Midbrain (tissue), 1 donor: ENCODE results near the gene TLK1.
"Not testable (repeated sequence)": the region's sequence is repeated elsewhere in the genome, so short reads cannot be mapped to it uniquely, and the experiment has no call there.

ENCODE experiments used
- DNase-seq: peaks from one replicate; lab custom pipeline; 2025; lab: John Stamatoyannopoulos, UW

The TLK1 gene

DNA sequence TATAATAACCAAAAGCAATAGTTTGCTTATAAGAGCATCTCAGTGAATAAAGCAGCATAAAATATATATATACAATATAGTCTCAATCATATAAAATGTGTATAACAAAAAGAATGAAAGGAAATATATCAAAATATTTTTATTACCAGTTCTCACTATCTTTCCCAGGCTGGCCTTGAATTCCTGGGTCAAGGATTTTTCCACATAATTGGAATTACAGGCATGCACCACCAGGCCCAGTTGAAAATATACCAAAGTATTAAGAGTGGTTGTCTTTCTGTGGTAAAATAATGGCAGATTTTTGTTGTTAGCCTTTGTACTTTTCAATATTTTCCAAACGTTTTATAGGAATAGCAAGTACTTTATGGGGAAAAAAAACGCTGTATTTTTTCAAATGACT, 8.6 kb upstream of the TLK1 start:
- no peak for DNase-seq

DNA sequence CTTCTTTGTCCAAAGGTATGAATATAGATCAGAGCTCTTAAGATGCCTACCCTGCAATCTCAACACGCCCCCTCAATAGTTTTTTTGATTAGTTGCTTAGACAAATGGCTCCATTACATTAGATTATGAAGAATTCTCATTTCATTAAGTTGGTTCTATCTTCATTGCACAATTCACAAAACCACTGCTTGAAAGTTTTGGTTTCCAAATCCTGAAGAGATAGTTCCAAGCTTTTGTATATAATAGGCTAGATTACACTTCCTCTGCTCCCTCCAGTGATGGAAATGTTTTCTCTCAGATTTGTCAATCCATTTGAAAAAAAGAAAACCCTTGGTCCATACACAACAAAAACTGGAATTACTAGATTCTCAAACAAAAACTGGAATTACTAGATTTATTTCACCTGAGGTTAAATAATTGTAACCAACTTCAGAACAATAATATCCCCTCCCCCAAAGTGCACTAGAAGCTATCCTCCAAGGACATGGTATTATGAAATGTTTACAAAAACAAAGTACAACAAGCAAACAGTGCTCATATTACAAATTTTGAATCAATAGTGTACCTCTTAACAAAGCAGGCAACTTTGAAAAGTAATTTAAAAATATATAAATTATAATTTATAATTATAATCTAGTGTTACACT, 6.8 kb upstream of the TLK1 start:
- DNase-seq: no peak

DNA sequence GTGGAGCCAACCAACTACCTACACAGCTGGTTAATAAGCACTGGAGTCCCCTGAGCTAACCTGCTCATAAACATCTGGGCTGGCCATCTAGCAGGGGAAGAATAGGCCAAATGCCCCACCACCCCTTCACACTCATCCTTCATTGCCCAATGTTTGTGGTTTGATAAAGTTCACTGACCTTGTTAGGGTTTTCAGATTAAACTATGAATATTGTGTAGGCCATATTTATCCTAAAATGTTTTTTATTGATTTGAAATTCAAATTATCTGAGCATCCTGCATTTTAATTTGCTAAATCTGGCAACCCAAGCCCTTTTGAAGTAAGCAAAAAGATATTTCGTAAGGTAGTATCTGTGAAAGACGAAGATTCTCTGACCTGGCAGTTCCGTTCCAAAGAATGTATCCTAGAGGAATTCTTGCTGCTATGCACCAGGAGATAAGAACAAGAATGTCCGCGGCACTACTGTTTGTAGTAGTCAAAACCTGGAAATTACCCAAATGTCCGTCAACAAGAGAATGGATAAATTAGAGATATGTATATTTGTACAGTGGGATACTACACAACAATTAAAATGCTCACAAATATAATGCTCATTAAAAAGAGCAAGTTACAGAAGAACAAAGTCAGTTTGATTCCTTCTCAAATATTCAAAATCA, 5.8 kb upstream of the TLK1 start:
- DNase-seq: no peak

DNA sequence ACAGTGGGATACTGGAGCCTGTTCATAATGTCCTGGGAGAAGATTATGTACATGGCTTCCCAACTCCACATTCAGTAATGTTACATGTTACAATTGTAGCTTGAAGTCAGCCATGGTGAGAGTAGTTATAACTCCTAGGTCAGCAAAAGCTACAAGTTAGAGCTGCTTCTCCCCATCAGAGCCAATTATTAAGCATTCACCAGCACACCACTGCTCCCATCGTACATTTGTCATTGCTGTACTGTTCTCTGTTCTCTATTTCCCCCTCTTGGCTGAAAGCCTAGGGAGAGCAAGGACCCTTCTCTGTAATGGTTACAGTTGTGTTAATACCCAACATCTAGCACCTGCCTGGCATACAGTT, 5.3 kb upstream of the TLK1 start:
- DNase-seq: no peak

DNA sequence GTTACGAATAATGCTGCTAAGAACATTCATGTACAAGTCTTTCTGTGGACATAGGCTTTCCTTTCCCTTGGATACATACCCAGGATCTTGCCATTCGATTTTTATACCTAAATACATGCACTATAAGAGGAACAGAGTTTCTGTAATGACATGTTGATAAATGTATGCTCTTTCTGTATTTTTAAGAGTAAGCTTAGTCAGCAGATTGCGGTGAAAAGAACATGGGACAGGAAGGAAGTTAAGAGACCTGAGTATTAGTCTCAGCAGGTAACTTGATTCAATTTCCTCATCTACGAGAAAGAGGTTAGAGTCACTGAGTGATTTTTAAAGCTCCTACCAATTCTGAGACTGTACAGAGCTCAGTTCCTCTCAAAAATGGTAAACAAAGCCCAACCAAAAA, 2.6 kb upstream of the TLK1 start:
- DNase-seq: no peak

DNA sequence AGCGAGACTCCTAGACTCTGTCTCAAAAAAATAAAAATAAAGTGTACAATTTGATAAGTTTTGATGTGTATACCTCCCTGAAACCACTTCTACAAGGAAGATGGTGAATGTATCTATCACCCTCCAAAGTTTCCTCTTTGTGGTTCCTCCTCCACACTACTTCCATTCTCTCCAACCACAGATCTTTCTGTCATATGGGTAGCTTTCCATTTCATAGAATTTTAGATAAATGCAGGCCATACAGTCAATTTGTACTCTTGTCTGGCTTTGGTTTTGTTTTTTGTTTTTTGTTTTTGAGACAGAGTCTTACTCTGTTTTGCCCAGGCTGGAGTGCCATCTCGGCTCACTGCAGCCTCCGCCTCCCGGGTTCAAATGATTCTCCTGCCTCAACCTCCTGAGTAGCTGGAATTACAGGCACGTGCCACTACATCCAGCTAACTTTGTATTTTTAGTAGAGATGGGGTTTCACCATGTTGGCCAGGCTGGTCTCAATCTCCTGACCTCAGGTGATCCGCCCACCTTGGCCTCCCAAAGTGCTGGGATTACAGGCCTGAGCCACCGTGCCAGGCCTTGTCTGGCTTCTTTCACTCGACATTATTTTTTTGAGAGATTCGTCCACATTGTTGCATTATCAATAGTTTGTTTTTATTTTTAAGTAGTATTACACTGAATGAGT, 2.0 kb upstream of the TLK1 start:
- not testable (repeated sequence) for DNase-seq

DNA sequence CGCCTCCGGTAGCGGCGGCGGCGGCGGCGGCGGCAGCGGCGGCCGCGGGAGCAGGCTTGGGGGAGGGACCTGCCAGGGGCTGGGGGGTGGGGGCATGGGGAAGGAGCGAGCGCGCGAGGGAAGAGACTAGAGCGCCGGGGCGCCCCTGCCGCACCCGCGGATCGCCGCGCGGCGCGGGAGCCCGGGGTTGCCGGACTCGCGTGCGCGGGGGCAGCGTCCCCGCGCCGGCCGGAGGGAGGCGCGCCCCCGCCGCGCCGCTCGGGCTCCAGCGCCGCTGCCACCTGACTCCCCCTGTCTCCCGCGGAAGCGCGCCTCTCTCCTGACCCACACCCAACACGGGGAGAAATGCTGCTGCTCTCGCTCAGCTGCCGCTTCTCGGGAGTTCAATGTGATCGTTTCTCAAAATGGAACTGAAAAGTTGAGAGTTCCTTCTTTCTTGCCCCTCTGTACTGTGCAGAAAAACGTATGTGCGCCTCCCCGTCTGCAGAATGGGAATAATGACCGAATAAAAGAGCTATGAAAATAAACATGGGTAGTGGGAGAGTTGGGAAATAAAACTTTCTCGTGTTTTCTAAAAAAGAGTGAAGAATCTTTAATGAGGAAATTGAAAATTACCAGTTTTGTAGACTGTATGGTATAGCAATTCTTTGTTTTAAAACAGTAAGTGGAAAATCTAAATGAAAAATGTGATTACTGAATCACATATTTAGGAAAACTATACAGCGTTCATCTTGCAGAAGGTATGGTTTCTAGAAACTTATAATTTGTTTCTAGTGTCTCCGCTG, 455 bp upstream of the TLK1 start:
- peak; percentile 80 for DNase-seq

DNA sequence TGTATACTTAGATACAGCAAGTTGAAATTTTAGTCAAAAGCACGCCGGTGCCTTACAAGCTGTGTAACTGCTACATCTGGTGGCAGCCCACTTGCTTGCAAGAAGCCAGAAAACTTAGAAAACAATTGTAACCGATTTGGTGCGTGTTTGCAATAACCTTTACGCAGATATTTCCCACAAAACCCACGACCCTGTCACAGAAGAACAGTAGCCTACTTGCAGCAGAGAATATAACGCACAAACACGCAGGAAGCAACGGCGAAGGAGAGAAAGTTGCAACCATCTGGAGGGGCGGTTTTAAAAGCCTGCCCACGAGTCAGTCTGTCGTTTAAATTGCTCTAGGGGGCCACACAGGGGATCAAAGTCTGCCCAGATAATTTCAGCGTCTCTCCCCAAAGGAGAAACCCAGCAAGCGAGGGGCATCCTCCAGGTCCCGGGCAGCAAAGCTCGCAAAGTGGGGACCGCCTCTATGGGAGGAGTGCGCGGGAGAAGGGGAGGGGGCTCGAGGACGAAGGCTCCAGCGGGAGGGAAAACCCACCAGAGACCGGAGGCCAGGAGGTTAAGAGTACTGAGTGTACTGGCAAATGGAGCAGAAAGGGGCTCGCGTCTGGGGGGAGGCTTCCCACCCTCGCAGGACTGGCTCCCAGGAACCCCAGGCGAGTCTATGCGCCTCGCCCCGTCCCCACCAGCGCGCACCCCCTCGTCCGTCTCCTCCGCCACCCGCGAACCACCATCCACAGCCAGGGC, 1.1 kb downstream of the TLK1 start:
- DNase-seq: peak; percentile 65

DNA sequence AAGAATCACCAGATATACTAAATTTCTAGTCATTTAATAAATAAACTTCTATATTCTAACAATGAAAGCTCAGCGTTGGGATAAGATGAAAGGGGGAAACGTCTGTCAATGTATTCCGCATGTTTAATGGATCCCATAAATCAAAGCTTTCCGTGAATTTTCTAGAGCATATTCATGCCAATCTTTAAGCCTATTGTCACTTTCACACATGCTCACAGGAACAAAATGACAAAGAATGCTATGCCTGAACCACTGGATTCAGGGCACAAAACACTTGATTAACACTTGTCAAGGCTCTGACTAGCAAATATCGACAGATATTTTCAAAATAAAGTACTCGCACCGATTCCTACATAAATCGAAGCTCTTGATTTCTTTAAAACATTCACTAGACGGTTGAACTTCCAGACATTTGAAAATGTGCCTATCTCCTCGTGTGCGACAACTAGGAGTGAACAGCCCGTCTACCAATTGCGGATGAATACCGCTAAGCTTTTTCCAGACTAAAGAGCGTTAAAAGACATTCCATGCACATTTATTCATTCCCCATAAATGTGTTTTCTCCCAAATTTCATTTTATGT, 1.8 kb downstream of the TLK1 start:
- peak; percentile 55 for DNase-seq

DNA sequence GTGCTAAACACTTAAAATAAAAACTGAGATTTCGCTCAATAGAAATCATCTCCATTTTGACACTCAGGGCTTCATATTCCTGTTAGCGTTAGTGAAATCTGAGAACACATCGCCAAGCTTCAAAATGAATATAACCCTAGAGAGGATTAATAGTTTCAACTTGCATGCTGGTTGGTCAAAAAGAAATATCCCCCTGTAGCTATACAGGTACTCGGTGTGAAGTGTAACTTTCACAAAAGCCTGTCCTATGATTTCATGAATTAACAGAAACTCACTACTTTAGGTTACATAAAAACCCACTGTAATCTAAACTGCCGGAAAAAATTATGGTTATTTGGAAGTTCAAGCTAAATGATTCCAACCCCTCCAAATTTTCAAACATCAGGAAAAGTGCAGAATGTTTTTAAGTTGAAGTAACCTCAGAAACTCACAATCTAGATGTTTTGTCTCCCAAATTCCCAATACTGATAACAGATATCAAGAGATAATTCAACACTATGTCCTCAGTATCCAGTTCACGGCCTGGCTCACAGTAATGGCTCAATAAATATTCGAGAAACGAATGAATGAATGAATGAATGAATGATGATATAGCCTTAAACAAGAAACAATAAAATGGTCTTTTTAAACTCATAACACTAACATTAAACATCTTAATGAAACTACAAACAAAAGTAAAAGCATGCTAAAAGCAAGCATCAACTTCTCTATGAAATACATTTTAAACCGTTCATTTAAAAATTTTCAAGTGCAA, 2.5 kb downstream of the TLK1 start:
- no peak for DNase-seq

DNA sequence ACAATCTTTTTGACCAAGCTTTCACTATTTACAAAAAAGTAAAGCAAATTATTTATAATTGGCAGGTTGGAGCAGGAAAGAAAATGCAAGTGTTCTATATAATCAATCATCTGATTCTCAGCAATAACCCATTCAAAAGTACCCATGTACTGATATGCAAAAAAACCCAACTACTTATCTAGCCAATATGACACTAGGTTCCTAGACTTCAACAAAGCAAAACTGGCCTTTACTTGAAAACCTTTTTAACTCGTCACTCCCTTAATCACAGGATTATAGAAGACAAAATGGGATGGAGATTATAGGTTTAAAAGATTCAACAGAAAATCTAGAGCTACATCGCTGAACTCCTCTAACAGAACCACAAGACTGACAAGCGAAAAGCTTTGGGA, 3.6 kb downstream of the TLK1 start:
- no peak for DNase-seq

DNA sequence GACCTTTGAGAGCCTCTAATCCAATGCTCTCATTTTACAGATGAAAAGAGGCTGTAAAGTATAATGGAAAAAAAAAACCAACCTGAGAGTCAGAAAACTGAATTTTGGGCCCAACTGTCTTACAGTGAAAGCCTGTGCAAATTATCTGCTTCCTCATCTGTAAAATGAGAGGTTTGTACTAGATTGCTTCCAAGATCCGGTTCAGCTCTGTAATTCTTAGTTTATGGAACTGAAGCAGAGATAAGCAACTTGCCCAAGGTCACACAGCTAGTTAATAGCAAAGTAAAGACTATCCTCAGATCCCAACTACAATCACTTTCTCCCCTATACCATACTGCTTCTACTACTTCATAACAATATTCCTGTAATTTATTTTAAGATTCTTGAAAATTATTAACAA, 6.3 kb downstream of the TLK1 start:
- no peak for DNase-seq

DNA sequence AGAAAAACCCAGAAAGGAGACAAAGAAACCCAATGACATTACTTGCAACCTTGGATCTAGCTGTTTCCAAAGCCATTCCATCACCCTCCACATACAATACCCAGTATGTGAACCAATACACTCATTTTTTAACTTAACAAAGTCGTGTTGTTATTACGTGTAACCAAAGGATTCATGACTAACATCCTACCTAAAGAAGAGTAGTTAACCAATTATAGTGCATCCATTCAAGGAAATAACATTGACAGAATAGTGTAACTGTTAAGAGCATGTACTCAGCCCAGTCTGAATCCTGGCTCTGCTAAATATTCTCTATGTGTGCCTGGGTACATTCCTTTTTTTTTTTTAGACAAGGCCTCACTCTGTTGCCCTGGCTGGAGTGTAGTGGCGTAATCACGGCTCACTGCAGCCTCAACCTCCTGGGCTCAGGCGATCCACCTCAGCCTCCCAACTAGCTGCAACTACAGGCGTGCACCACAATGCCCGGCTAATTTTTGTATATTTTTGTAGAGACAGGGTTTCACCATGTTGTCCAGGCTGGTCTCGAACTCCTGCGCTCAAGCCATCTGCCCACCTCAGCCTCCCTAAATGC, 9.9 kb downstream of the TLK1 start:
- DNase-seq: no peak

DNA sequence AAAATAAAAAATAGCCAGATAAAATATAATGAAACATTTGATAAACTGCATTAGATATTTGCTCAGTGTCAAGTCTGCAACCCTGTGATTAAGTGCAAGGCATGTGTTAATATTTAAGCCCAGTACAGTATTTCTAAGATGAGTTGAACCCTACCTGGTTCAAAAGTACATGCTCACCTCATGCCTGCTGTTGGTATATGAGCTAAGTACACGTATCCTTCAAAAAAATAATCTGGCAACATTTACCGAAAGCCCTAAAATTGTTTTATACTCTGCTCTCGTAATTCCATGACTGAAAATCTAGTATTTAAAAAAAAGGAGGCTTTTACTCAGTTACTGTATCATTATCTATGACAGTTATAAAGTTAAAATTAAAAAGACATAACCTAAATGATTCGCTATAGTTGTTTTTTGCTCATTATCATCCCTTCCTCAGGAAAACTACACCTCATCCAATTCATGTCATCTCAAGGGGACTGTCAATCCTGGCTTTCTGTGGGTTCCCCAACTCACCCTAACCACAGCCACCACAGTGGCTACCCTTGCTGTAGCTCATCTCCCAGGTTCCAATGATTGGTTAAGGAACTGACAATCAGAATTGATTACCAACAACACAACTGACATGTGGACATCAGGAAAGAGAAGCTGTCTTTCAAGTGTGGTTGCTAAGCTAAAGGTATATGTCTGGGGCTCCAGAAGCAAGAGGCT, 10.6 kb downstream of the TLK1 start:
- DNase-seq: no peak

DNA sequence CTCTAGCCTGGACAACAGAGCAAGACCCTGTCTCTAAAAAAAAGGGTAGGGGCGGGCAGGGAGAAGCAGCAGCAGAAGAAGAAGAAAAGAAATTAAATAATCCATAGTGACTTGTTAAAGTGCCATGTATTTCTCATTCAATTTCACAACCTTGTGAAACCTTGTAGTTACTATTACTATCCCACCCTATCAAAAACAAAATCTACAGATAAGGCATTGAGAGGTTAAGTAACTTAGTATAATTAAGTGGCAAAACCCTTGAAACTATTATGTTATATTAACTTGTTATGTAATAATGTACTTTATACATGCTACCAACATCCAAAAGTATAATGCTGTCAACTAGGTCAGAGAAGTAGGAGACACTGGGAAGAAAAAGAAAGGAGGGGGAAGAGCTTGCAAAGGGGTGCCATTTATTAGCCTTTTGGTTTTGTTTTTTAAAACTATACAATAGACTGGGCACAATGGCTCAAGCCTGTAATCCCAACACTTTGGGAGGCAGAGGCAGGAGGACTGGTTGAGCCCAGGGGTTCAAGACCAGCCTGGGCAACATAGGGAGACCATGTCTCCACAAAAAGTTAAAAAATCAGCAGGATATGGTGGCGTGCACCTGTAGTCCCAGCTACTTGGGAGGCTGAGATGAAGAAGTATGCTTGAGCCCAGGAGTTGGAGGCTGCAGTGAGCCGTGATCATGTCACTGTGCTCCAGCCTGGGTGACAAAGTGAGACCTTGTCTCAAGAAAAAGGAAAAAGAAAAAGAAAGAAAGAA, 11.3 kb downstream of the TLK1 start:
- no peak for DNase-seq

DNA sequence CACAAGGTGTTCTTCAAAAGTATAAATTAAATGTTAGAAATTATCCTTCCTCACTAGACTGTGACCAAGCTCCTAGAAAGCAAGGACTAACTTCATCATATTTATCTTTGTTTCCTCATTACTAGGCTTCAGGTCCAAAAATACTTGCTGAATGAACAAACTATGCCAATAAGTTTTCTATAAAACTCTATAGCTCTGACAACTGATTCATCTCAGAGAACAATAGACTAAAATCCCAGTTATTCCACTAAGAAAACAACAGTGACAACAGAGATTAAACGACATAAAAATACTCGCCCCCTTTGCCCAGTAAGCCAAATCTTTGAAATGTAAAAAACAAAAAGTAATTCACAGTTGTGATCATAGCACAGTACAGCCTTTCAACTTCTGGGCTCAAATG, 13.6 kb downstream of the TLK1 start:
- no peak for DNase-seq

DNA sequence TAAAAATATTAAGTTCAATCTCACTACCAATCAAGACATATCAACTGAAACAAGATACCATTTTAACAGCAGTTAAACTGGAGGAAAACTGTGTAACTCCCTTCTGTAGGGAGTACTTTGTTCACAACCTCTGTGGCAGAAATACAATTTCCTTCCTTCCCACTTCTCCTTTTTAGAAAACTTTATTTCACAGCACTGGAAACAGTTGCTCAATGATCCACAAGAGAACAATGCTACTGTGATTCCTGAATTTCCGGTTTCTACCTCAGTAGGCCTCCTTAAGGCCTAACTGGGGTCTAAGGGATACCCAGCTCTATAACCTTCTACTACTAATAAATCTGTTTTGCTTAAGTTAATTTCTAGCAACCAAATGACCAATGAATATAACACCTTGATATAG, 14.1 kb downstream of the TLK1 start:
- DNase-seq: no peak

DNA sequence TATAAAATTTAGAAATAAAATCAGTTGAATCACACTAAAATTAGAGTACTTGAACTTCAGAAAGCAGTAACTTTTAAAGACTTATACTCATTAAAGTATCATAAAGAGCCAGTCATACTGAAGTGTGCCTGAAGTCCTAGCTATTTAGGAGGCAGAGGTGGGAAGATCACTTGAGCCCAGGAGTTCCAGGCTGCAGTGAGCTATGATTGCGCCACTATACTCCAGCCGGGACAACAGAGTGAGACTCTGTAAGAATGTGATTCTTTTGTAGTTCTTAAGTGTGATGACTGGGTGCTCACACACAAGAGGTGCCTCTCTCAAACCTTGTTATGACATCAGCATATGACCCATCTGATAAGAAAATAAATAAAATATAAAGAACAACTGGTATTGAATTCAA, 14.6 kb downstream of the TLK1 start:
- no peak for DNase-seq

DNA sequence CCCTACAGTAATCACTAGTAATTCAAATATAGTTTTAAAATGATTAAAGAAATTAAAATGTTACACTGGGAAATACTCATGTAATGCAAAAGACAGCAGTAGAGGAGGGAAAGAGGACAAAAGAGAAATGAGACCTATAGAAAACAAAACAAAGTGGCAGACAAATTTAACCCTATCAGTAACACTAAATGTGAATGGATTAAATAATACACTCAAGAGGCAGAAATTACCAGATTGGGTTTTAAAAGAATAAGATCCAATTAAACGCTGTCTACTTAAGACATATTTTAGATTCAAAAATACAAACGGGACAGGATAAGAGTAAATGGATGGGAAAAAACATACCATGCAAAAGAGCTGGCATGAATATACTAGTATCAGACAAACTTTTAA, 17.0 kb downstream of the TLK1 start:
- DNase-seq: no peak
